ENCODE data around the gene GASK1B. TPM values are rescaled to one million over a fixed set of nuclear protein-coding genes. Genes with fewer than 3 reads are reported as not detected.
A peak's percentile ranks its signal among the peaks of the same experiment; 100 is the strongest.

The GASK1B gene
- total RNA-seq, 2 donors from 2014 or later, result 147 to 169 TPM

DNA sequence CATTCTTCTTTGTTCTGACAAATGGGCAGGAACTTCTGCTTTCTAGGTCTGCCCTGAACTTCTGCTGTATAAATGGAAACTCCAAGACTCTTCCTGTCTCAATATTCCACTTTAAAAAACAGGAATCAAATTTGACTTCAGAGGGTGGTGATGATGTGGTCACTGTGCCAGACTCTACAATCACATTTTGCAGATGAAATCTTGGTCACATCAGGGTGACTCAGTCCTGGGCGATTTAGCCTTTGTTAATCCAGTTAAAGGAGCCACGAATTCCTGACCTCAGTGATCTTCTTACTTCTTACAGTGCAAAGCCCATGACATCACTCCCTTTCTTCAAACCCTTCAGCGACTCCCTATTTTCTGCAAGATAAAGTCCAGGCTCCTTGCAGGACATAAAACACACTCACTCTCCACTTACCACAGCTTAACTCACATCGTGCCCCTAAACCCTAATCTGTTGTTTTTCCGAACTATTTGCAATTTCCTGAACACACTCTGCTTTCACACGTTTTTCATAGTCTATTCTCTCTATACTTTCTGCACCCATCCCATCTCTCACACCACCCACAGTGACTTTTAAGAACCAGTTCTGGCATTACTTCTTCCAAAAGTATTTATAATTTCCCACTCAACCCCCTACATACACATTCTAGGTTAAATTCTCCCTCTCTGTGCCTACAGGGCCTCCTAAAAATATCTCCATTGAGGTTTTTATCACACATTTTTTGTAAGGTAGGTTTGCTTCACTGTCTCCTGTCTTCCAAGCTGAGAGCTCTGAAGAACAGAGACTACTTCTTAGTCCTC lies 11.1 kb downstream of the GASK1B start:
- H3K27me3 ChIP-seq (replicated peaks; ENCODE audit: insufficient read depth), result no peaks in the 10 kb centered on the region
- no peaks in the 10 kb centered on the region for H3K36me3 ChIP-seq
- peak overlapping the region; percentile 46 to 93 for H3K27ac ChIP-seq
- DNase-seq (ENCODE audit: low spot score) (peak; percentile 48), ATAC-seq (ENCODE audit: insufficient number of reproducible peaks, low FRiP score, low read depth) (peak; percentile 73)
- TF ChIP-seq, protein P1, sequence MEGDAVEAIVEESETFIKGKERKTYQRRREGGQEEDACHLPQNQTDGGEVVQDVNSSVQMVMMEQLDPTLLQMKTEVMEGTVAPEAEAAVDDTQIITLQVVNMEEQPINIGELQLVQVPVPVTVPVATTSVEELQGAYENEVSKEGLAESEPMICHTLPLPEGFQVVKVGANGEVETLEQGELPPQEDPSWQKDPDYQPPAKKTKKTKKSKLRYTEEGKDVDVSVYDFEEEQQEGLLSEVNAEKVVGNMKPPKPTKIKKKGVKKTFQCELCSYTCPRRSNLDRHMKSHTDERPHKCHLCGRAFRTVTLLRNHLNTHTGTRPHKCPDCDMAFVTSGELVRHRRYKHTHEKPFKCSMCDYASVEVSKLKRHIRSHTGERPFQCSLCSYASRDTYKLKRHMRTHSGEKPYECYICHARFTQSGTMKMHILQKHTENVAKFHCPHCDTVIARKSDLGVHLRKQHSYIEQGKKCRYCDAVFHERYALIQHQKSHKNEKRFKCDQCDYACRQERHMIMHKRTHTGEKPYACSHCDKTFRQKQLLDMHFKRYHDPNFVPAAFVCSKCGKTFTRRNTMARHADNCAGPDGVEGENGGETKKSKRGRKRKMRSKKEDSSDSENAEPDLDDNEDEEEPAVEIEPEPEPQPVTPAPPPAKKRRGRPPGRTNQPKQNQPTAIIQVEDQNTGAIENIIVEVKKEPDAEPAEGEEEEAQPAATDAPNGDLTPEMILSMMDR (IDR thresholded peaks at IDR 0.05), result no peak
- H3K4me3 ChIP-seq, result peak overlapping the region; percentile 18
- peaks cover 33 to 90% of the 10 kb centered on the region in 2 donors for H3K4me1 ChIP-seq (ENCODE audit: control insufficient read depth in 1 of 2, low read depth in 2 of 2)
- no peaks in the 10 kb centered on the region for H3K9me3 ChIP-seq

DNA sequence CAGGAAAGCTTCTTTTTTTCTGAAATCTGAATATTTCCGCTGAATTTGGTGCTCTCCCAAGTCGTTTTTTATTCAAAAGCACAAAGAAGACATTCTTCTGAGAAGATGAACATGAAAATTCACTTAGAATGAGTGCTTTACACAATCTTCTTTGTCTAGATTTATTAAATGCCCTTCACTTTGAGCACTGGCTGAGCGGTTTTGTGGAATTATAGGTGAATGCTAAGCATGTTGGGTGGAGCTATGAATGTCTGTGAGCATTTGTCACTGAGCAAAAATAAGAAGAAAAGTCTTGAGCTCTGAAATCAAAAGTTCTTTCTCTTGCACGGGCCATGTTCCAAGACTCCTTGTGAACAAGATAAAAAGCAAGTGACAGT lies 13.1 kb downstream of the GASK1B start:
- no peak for DNase-seq (ENCODE audit: low spot score)
- H3K27ac ChIP-seq, result peak overlapping the region; percentile 19 to 37
- H3K36me3 ChIP-seq, result peaks cover 7% of the 10 kb centered on the region
- no peak overlapping the region for H3K4me3 ChIP-seq
- TF ChIP-seq, protein P1 (IDR thresholded peaks at IDR 0.05), result no peak
- no peaks in the 10 kb centered on the region for H3K27me3 ChIP-seq (replicated peaks; ENCODE audit: insufficient read depth)
- peaks cover 32 to 82% of the 10 kb centered on the region in 2 donors for H3K4me1 ChIP-seq (ENCODE audit: control insufficient read depth in 1 of 2, low read depth in 2 of 2)
- H3K9me3 ChIP-seq, result no peaks in the 10 kb centered on the region
- no peak for ATAC-seq (ENCODE audit: insufficient number of reproducible peaks, low FRiP score, low read depth)

DNA sequence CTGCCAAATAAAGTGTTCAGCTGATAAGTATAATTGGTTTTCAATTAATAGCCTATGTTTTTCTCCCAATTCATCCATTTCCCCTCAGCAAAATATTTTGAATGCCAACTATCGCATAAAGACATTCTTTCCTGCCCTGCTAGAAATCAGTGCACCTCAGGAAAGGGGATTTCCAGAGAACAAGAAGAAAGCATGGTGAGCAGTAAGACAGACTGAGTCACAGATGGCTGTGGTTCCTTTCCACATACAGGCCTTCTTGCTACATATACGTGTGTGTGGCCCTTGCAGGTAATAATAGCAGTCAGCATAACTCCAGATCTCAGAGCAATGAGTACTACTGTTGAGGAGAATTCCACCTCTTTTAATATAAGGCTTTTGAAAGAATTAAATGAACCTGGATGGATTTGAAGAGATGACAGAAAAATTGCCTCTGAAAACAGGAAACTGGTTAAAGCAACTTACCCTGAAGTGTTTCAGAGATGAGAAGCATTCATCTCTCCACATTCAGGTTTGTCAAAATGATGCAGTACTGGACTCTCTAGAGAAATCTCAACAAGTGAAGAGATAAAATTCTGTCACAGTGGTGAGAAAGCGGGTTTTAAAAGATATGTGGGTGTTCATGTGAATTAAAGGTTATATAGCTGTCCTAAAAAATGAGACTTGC lies 13.6 kb downstream of the GASK1B start:
- H3K27me3 ChIP-seq (replicated peaks; ENCODE audit: insufficient read depth), result no peaks in the 10 kb centered on the region
- peaks cover 7% of the 10 kb centered on the region for H3K36me3 ChIP-seq
- peak overlapping the region; percentile 19 to 37 for H3K27ac ChIP-seq
- H3K9me3 ChIP-seq, result no peaks in the 10 kb centered on the region
- peak overlapping the region; percentile 17 for H3K4me3 ChIP-seq
- peaks cover 30 to 77% of the 10 kb centered on the region in 2 donors for H3K4me1 ChIP-seq (ENCODE audit: control insufficient read depth in 1 of 2, low read depth in 2 of 2)
- DNase-seq (ENCODE audit: low spot score), result no peak
- no peak for ATAC-seq (ENCODE audit: insufficient number of reproducible peaks, low FRiP score, low read depth)
- TF ChIP-seq, protein P1 (IDR thresholded peaks at IDR 0.05), result no peak

DNA sequence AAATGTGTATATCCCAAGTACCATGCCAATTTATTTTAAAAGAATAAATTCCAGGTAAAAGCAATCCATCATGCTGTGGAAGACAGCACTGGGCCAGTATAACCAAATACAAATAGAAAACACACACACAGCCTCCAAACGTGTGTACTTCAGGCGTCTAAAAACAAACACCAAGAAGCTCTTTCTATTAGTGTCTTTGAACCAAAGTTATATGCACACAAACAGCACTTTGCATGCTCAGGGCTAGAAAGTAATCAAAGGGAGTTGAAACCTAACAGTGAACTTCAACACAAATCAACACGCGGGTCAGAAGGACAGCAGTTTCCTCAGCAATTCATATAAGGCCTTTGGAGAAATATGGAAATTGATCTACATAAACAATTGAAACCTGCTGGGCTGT lies 15.4 kb downstream of the GASK1B start:
- Histone ChIP-seq H3K4me1 (ENCODE audit: control insufficient read depth in 1 of 2, low read depth in 2 of 2) (peaks cover 30 to 65% of the 10 kb centered on the region in 2 donors), H3K36me3 (peaks cover 11% of the 10 kb centered on the region), H3K4me3 (peak overlapping the region; percentile 7), H3K9me3 (no peaks in the 10 kb centered on the region), H3K27me3 (replicated peaks; ENCODE audit: insufficient read depth) (no peaks in the 10 kb centered on the region), H3K27ac (peak overlapping the region; percentile 3 to 38)
- TF ChIP-seq, protein P1 (IDR thresholded peaks at IDR 0.05), result no peak
- DNase-seq (ENCODE audit: low spot score) (no peak), ATAC-seq (ENCODE audit: insufficient number of reproducible peaks, low FRiP score, low read depth) (no peak)

DNA sequence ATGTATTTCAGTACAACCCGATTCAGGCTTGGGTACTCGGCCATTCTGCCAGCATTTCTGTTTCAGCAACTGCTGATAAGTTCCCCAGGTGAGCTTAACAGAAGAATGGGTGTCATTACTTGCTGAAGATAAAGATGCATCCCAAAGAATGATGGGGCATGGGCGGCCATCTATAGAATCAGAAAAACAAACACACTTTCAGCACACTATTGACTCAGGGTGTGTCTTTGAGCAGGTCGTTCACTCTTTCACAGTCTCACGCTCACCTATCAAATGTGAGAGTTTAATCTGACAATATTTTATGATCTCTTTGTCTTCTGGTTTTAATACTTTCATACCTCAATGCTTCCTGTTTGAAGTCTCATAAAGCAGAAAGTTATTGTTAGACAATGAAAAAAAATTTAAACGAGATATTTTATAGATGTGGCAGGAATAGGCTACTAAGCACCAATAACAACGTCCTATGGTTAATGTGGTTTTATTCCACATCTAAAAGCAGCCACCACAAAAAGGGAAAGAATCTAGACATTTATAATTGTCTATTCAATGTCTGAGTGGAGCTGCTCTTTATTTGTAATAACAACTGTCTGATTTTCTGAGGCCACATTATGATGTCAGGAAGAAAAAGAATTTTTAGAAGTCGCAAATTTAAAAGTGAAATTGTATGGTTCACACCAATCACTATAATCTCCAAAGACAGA lies 17.0 kb downstream of the GASK1B start:
- Histone ChIP-seq H3K27ac (peak overlapping the region in 1 of 2 donors; percentile 38), H3K4me1 (ENCODE audit: control insufficient read depth in 1 of 2, low read depth in 2 of 2) (peaks cover 25 to 53% of the 10 kb centered on the region in 2 donors)
- TF ChIP-seq, protein P1 (IDR thresholded peaks at IDR 0.05), result no peak

More for the DNA sequence above, 17.0 kb downstream of the GASK1B start:
- no peak overlapping the region for H3K4me3 ChIP-seq
- no peak for DNase-seq (ENCODE audit: low spot score)
- ATAC-seq (ENCODE audit: insufficient number of reproducible peaks, low FRiP score, low read depth), result no peak
- peaks cover 21% of the 10 kb centered on the region for H3K36me3 ChIP-seq
- no peaks in the 10 kb centered on the region for H3K27me3 ChIP-seq (replicated peaks; ENCODE audit: insufficient read depth)
- H3K9me3 ChIP-seq, result no peaks in the 10 kb centered on the region

Measured in thoracic aorta (tissue), 2 donors.